Kidney glomerular epithelial cell (primary cell): ENCODE measurements around the gene RND1.

Source experiments
- DNase-seq: peaks from one replicate; lab custom pipeline; 2025; lab: John Stamatoyannopoulos, UW

RND1 gene

DNA sequence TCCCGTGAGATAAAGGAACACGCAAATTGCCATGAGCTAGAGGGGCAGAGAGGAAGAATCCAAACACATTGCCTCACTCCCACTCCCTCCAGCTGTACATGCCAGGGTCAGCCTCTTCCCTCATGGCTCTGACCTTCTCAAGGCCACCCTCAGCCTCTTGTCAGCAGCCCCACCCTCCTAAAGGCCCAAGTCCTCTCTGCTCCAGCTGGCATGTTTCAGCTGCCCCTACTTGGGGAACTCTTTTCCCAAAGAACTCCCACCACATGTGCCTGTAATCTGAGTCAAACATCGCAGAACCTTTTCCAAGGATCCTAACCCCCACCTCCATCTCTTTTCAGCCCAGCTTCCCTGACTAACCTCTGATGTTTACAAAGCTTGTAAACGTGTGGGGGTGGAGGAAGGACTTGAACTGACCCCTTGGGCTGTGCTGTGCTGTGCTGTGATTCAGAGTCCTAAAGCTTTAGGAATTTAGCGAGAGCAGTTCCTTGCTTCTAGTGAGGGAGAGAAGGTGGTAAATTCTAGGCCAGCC, 54.7 kb downstream of the RND1 start:
- DNase-seq, result peak; percentile 90

DNA sequence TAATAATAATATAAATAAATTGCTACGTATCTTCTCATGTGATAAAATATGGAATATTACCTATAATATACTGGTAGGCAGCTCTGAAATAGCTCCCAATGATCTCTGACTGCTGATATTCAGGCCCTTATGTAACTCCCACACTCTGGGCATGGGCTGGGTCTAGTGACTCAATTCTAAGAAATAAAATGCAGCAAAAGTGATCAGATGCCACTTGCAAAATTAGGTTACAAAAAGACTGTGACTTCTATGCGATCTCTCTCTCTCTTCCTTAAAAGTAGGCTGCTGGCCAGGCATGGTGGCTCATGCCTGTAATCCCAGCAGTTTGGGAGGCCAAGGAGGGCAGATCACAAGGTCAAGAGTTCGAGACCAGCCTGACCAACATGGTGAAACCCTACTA, 57.7 kb downstream of the RND1 start:
- no peak for DNase-seq
